GM21529 (cell line): ENCODE measurements around the gene ERGIC1.

Experiments used
- ATAC-seq: cut with Tn5 transposase; IDR thresholded peaks from one replicate; pipeline ENCODE4 v1.9.1; 2021; ENCODE audit not compliant: unreplicated experiment

ERGIC1 gene

GRCh38 chr5:172941067-172941516 lies 107.0 kb downstream of the ERGIC1 start:
- ATAC-seq = no peak

- ATAC-seq = no peak
These were observed 108.5 kb downstream of the ERGIC1 start for GRCh38 chr5:172942556-172942955.

GRCh38 chr5:172943283-172943841 lies 109.3 kb downstream of the ERGIC1 start:
- ATAC-seq = no peak

- ATAC-seq = no peak
These were observed 109.9 kb downstream of the ERGIC1 start for GRCh38 chr5:172943906-172944305.

- no peak for ATAC-seq
These were observed 110.7 kb downstream of the ERGIC1 start for GRCh38 chr5:172944741-172945140.

GRCh38 chr5:172945151-172945550 lies 111.1 kb downstream of the ERGIC1 start:
- no peak for ATAC-seq

GRCh38 chr5:172946146-172946545 lies 112.1 kb downstream of the ERGIC1 start:
- ATAC-seq = no peak

- no peak for ATAC-seq
These were observed 115.4 kb downstream of the ERGIC1 start for GRCh38 chr5:172949426-172949825.

GRCh38 chr5:172950176-172950965 lies 116.3 kb downstream of the ERGIC1 start:
- ATAC-seq = no peak

- no peak for ATAC-seq
These were observed 117.5 kb downstream of the ERGIC1 start for GRCh38 chr5:172951371-172952033.

- ATAC-seq = no peak
These were observed 118.0 kb downstream of the ERGIC1 start for GRCh38 chr5:172952034-172952511.

GRCh38 chr5:172953776-172954675 lies 120.0 kb downstream of the ERGIC1 start:
- ATAC-seq = no peak

- ATAC-seq = no peak
These were observed 120.7 kb downstream of the ERGIC1 start for GRCh38 chr5:172954751-172955159.

- no peak for ATAC-seq
These were observed 122.2 kb downstream of the ERGIC1 start for GRCh38 chr5:172956228-172956627.

- ATAC-seq = no peak
These were observed 122.9 kb downstream of the ERGIC1 start for GRCh38 chr5:172956936-172957335.

- no peak for ATAC-seq
These were observed 123.4 kb downstream of the ERGIC1 start for GRCh38 chr5:172957458-172957857.

- ATAC-seq = peak; percentile 68
These were observed 124.4 kb downstream of the ERGIC1 start for GRCh38 chr5:172958331-172959046.

- no peak for ATAC-seq
These were observed 126.1 kb downstream of the ERGIC1 start for GRCh38 chr5:172959824-172960799.

- no peak for ATAC-seq
These were observed 135.9 kb downstream of the ERGIC1 start for GRCh38 chr5:172969921-172970320.
